CD14-positive monocyte (primary cell): ENCODE results near the gene LENEP. TPM values are rescaled to one million over a fixed set of nuclear protein-coding genes. Genes with fewer than 3 reads are reported as not detected.

ENCODE experiments used
- DNase-seq, 3 donors: peaks; one replicate each; pipeline ENCODE4 v3.0.0-alpha.2; 2011 to 2022
- H2AFZ ChIP-seq: 2 replicates; pipeline ENCODE4 v1.6.0; 2012; ENCODE audit warnings: mild to moderate bottlenecking, low read depth, low read length, inconsistent platforms; ENCODE audit not compliant: insufficient read depth, poor library complexity, severe bottlenecking
- H3K27ac ChIP-seq, 2 donors: 1 replicate in 1 of 2; 2 replicates in 1 of 2; pipeline ENCODE4 v1.5.1; 2012 to 2013; ENCODE audit warnings: low read length in 2 of 2, control low read depth in 1 of 2, inconsistent platforms in 1 of 2, low read depth in 1 of 2, mild to moderate bottlenecking in 1 of 2
- H3K27me3 ChIP-seq, 2 donors: one replicate each; pipeline versions ENCODE4 v1.6.0 to v1.6.1; 2011 to 2013; ENCODE audit warnings: low read length in 2 of 2; ENCODE audit not compliant: control insufficient read depth in 2 of 2, insufficient read depth in 2 of 2
- H3K36me3 ChIP-seq, 2 donors: replicated peaks in 1 of 2; 1 replicate in 1 of 2; 2 replicates in 1 of 2; pipeline versions ENCODE4 v1.5.1 to v1.6.1; 2012 to 2013; ENCODE audit warnings: low read length in 2 of 2, control low read depth in 1 of 2, inconsistent platforms in 1 of 2, mild to moderate bottlenecking in 1 of 2; ENCODE audit not compliant: insufficient read depth in 2 of 2, control insufficient read depth in 1 of 2
- H3K4me1 ChIP-seq, 2 donors: 1 replicate in 1 of 2; 2 replicates in 1 of 2; pipeline versions ENCODE4 v1.5.1 to v1.6.1; 2012 to 2013; ENCODE audit warnings: low read length in 2 of 2, control low read depth in 1 of 2, inconsistent platforms in 1 of 2, mild to moderate bottlenecking in 1 of 2, moderate library complexity in 1 of 2; ENCODE audit not compliant: insufficient read depth in 2 of 2, control insufficient read depth in 1 of 2
- H3K4me2 ChIP-seq: replicated peaks from 2 replicates; pipeline ENCODE3; 2012; ENCODE audit warnings: low read length, moderate library complexity, mild to moderate bottlenecking; ENCODE audit not compliant: poor library complexity, severe bottlenecking; ENCODE audit errors: extremely low read depth
- H3K4me3 ChIP-seq, 3 experiments: fragments of 200-600 bp in 1 of 3; sonication (generic) in 1 of 3; replicated peaks in 1 of 3; 1 replicate in 2 of 3; 2 replicates in 1 of 3; pipeline ENCODE4 v1.5.1; 2011 to 2013; ENCODE audit warnings: low read length in 3 of 3, mild to moderate bottlenecking in 3 of 3, control low read depth in 2 of 3, low read depth in 2 of 3, inconsistent platforms in 1 of 3, moderate library complexity in 1 of 3
- H3K79me2 ChIP-seq: 2 replicates; pipeline ENCODE4 v1.6.0; 2012; ENCODE audit warnings: mild to moderate bottlenecking, control low read depth, inconsistent platforms, low read length, moderate library complexity; ENCODE audit not compliant: insufficient read depth
- H3K9ac ChIP-seq: 2 replicates; pipeline ENCODE4 v1.6.0; 2017; ENCODE audit warnings: low read length, mild to moderate bottlenecking; ENCODE audit not compliant: insufficient read depth, poor library complexity, severe bottlenecking
- H3K9me3 ChIP-seq, 2 donors: replicated peaks in 1 of 2; 1 replicate in 1 of 2; 2 replicates in 1 of 2; pipeline versions ENCODE4 v1.5.1 to v1.6.1; 2012 to 2013; ENCODE audit warnings: low read length in 2 of 2, control low read depth in 1 of 2; ENCODE audit not compliant: control insufficient read depth in 1 of 2, insufficient read depth in 1 of 2
- H4K20me1 ChIP-seq: 2 replicates; pipeline ENCODE4 v1.6.0; 2012; ENCODE audit warnings: mild to moderate bottlenecking, low read length, control low read depth, moderate library complexity; ENCODE audit not compliant: insufficient read depth
- H3K27ac Mint-ChIP-seq, 7 donors: one replicate each; pipeline ENCODE4 v1.8.0; 2020; ENCODE audit warnings: mild to moderate bottlenecking in 7 of 7, mixed read lengths in 7 of 7, moderate library complexity in 6 of 7, inconsistent platforms in 2 of 7
- H3K27me3 Mint-ChIP-seq, 3 donors: one replicate each; pipeline ENCODE4 v1.8.0; 2021 to 2022; ENCODE audit warnings: low read depth in 3 of 3, mild to moderate bottlenecking in 3 of 3, mixed read lengths in 3 of 3, moderate library complexity in 3 of 3, inconsistent platforms in 1 of 3
- H3K36me3 Mint-ChIP-seq, 2 donors: one replicate each; pipeline ENCODE4 v1.8.0; 2020; ENCODE audit warnings: mixed read lengths in 2 of 2, inconsistent platforms in 1 of 2, mild to moderate bottlenecking in 1 of 2
- H3K4me1 Mint-ChIP-seq: one replicate; pipeline ENCODE4 v1.8.0; 2020; ENCODE audit warnings: mild to moderate bottlenecking, mixed read lengths
- H3K4me3 Mint-ChIP-seq, 2 donors: one replicate each; pipeline ENCODE4 v1.8.0; 2020; ENCODE audit warnings: mild to moderate bottlenecking in 2 of 2, mixed read lengths in 2 of 2, moderate library complexity in 1 of 2
- H3K9me3 Mint-ChIP-seq, 7 donors: one replicate each; pipeline ENCODE4 v1.8.0; 2020 to 2022; ENCODE audit warnings: mixed read lengths in 7 of 7, mild to moderate bottlenecking in 6 of 7, moderate library complexity in 6 of 7, inconsistent platforms in 2 of 7
- CTCF ChIP-seq: fragments of 200-600 bp; IDR thresholded peaks from one replicate; pipeline ENCODE4 v1.8.0; 2022; ENCODE audit warnings: antibody characterized with exemption, mild to moderate bottlenecking
- WGBS: methylation state at CpG from one replicate; pipeline ENCODE4 v1.1.5; 2013; ENCODE audit warnings: missing lambda C conversion rate; ENCODE audit not compliant: insufficient coverage; 5-methylcytosine and 5-hydroxymethylcytosine counted together
- intact Hi-C, 2 donors: fragments of 100-400 bp; cut with micrococcal nuclease; formaldehyde crosslinking; loops; one replicate each; pipeline versions ENCODE4 v1.15.0 to v1.15.1; 2023
- polyA plus RNA-seq, 3 donors: library from polyadenylated mRNA; depleted of rRNA in 1 of 3; unstranded in 2 of 3; stranded (reverse) in 1 of 3; fragments of 300-500 nt in 2 of 3; fragments of >200 nt in 1 of 3; fragmentation: Illumina TruSeq in 2 of 3; gene quantifications; 1 replicate in 2 of 3; 2 replicates in 1 of 3; pipeline ENCODE4 v1.2.3, GENCODE V29; 2012 to 2021

The LENEP gene
- polyA plus RNA-seq, 3 donors: not detected

- H3K4me1 ChIP-seq: peaks cover 21 to 27% of the 10 kb centered on the region in 2 donors
- H3K4me3 ChIP-seq: no peak overlapping the region
- H3K9me3 Mint-ChIP-seq: peaks cover 0 to 2% (median 0%) of the 10 kb centered on the region in 7 donors
- H3K36me3 Mint-ChIP-seq: peaks cover 0 to 11% of the 10 kb centered on the region in 2 donors
- H3K4me1 Mint-ChIP-seq: peaks cover 8% of the 10 kb centered on the region
- TF ChIP-seq CTCF: no peak
- no peak overlapping the region for H3K4me3 Mint-ChIP-seq
- no peak overlapping the region for H3K9ac ChIP-seq
- DNase-seq: no peak
- H3K9me3 ChIP-seq: no peaks in the 10 kb centered on the region
- no peaks in the 10 kb centered on the region for H3K36me3 ChIP-seq
- H3K27me3 ChIP-seq: no peaks in the 10 kb centered on the region
- H3K4me2 ChIP-seq: no peak overlapping the region
- H3K27me3 Mint-ChIP-seq: no peaks in the 10 kb centered on the region
- peaks cover 2% of the 10 kb centered on the region for H4K20me1 ChIP-seq
- peak overlapping the region in 2 of 7 donors; percentile 43 to 61 for H3K27ac Mint-ChIP-seq
- intact Hi-C loops: no loop called here
- H3K27ac ChIP-seq: peak overlapping the region in 1 of 2 donors; percentile 54
- WGBS: no CpG with 5 or more reads among the region's 3 CpGs
- H2AFZ ChIP-seq: no peak overlapping the region
- H3K79me2 ChIP-seq: peaks cover 60% of the 10 kb centered on the region
These were observed 15.0 kb upstream of the LENEP start for GRCh38 chr1:154978360-154978759.

GRCh38 chr1:154982341-154982740 is 11.0 kb upstream of the LENEP start:
- Histone ChIP-seq H3K9ac (no peak overlapping the region), H2AFZ (peak overlapping the region; percentile 76), H3K36me3 (peaks cover 0 to 2% of the 10 kb centered on the region in 2 donors), H3K27me3 (no peaks in the 10 kb centered on the region), H3K27ac (peak overlapping the region in 1 of 2 donors; percentile 13), H3K9me3 (no peaks in the 10 kb centered on the region), H4K20me1 (peaks cover 10% of the 10 kb centered on the region), H3K4me1 (peaks cover 21 to 27% of the 10 kb centered on the region in 2 donors), H3K4me2 (peak overlapping the region; percentile 94), H3K79me2 (peaks cover 64% of the 10 kb centered on the region), H3K4me3 (peak overlapping the region in 1 of 3 experiments; percentile 97)
- Mint-ChIP-seq H3K27me3 (no peaks in the 10 kb centered on the region), H3K4me1 (peaks cover 12% of the 10 kb centered on the region), H3K36me3 (peaks cover 0 to 17% of the 10 kb centered on the region in 2 donors), H3K9me3 (peaks cover 0 to 2% (median 0%) of the 10 kb centered on the region in 7 donors), H3K27ac (peak overlapping the region in 1 of 7 donors; percentile 7), H3K4me3 (no peak overlapping the region)
- 100% methylated on average over 1 of the region's 6 CpGs for whole genome bisulfite sequencing
- intact Hi-C loops: loop anchor here in 1 of 2 donors (5.0 kb wide), 1 partner anchor 35 kb away; no protein-coding TSS in a partner anchor
- no peak for TF ChIP-seq CTCF
- DNase-seq: no peak
